ENCODE results near the gene SERPINE3.

Gene SERPINE3

DNA sequence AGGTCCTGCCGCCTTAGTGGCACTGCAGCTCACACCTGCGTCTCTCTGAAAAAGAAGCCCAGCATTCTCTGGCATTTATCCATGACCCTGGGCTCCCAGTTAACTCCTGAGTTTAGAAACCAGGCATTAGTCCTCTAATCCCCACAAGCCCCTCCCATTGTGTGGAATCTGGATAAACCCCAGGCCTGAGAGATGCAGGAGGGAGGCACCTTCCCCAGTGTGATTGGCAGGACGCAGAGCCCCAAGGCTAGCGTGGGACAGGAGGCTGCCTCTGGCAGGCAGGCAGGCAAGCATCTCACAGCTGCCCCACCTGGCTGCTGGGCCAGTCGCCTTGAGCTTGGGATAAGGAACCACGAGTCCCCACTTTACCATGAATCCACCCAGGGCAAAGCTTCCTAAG lies 11.0 kb upstream of the SERPINE3 start:
- DNase-seq (ENCODE audit: low read depth in 2 of 2), result no peak

DNA sequence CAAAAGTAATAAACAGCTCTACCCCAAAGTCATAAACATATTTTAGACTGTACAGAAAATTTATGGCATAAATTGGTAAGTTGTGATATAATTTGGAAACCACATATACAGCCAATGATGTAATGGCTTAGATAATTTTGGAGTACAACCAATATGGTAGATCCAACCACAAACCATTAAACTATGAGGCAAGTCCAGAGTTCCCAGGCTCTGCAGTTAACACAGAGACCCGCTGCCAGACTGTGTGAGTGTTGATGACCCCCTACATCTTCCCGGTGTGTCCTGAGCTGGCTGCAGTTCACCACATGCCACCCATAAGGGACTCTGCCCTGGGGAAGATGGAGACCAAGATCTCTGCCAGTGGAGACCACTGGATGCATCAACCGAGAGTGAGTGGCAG lies 9.9 kb upstream of the SERPINE3 start:
- DNase-seq (ENCODE audit: low read depth in 2 of 2), result no peak

DNA sequence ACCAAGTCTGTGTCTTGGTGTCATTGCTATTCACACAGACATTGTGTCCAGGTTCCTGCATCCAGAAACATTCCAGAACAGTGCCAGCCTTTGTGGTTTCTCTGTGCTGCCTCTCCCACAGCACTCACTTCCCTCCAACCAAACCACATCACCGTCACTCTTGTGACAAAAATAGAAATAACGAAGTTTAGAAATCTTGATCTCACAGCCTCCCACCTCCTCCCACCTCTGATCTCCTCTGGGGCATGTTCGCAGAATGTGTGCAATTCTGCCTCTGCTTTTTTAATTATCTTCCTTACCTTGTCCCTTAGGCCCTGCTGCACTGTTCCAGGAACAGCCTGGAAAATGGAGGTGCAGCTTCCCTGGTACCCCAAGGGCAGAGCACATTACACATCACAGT lies 8.7 kb upstream of the SERPINE3 start:
- DNase-seq (ENCODE audit: low read depth in 2 of 2), result no peak

DNA sequence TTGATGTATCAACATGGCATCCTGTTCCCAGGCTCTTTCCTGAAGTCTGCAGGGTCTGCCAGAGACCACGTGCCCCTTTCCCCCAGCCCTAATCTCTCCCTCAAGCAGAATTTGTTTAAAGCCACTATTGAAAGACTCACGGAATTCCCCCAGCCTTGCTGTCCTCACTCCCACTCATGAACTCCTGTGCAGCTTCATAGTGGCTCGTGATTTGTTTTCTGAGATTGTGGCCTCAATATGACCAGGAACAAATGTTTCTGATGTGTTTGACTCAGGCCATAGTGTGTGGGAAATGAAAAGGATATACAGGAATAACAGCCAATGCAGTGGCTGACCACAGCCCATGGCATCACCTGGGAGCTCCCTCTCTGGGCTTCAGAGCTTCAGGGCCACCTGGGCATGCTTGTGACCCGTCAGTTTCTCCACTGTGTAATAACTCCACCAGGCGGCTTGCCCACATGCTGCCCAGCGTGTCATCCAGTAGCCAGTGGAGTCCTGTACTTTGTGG lies 8.1 kb upstream of the SERPINE3 start:
- DNase-seq (ENCODE audit: low read depth in 2 of 2), result no peak

DNA sequence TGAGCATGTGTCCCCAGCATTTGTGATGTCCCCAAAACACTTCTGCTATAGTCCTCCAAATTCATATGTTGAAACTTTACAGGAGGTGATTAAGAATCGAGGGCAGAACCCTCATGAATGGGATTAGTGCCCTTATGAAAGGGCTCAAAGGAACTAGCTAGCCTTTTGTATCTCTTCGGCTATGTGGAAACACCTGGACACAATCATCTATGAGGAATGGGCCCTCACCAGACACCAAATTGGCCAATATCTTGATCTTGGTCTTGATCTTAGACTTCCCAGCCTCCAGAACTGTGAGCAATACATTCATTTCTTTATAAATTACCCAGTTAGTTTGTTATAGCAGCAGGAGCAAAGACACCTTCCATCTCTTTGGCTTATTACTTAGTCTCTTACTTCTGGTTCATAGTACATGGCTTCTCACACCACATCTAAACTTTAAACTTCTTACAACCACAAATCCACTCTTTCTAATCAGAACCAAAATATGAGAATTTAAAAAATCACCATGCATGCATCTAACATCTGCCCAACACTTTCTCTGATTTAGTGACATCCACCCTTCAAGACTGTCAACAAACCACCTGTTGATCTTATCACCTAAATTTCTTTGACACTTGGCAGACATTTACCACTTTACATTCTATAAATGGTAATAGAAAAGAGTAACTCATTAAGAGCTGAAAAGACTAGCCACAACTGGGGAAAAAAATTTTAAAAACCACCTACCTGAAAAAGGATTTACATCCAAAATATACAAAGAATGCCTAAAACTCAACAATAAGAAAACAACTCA lies 6.7 kb upstream of the SERPINE3 start:
- DNase-seq (ENCODE audit: low read depth in 2 of 2), result no peak

DNA sequence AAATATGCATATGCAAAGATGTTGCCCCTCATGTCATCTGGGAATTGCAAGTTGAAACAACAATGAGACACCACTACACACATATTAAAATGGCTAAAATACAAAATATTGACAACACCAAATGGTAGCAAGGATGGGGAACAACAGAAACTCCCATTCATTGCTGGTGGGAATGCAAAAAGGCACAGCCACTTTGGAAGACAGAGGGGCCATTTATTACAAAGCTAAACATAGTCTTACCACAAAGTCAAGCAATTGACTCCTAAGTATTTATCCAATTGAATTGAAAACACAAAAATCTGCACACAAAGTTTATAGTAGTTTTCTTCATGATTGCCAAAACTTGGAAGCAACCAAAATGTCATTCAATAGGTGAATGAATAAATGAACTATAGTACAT lies 6.1 kb upstream of the SERPINE3 start:
- no peak for DNase-seq (ENCODE audit: low read depth in 2 of 2)

DNA sequence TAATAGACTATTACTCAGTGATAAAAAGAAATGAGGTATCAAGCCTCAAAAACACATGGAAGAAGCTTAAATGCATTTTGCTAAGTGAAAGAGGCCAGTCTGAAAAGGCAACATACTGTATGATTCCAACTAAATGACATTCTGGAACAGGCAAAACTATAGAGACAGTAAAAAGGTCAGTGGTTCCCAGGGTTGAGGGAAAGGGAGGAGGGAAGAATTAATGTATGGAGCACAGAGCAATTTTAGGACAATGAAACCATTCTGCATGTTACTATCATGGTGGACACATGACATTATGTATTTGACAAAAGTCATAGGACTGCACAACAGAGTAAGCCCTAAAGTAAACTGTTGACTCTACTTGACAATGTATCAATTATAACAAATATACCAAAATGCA lies 5.7 kb upstream of the SERPINE3 start:
- no peak for DNase-seq (ENCODE audit: low read depth in 2 of 2)

DNA sequence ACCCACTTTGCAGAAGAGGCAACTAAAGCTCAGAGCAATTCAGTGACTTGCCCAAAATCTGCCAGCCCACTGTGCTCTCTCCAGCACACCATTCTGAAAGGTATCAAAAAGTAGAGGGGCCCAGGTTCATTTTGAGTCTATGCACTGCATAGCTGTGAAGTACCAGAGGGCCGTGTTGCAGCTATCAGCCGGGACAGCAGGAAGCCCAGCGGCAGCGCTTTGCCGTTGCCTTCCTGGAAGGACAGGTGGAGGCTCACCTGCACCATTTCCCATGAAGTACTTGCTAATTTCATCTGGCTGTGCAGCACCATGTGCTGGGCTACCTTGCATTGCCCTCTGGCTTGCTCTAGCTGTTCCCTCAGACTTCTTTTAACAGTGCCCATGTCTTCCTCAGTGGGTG lies 2.7 kb upstream of the SERPINE3 start:
- DNase-seq (ENCODE audit: low read depth in 2 of 2), result no peak

DNA sequence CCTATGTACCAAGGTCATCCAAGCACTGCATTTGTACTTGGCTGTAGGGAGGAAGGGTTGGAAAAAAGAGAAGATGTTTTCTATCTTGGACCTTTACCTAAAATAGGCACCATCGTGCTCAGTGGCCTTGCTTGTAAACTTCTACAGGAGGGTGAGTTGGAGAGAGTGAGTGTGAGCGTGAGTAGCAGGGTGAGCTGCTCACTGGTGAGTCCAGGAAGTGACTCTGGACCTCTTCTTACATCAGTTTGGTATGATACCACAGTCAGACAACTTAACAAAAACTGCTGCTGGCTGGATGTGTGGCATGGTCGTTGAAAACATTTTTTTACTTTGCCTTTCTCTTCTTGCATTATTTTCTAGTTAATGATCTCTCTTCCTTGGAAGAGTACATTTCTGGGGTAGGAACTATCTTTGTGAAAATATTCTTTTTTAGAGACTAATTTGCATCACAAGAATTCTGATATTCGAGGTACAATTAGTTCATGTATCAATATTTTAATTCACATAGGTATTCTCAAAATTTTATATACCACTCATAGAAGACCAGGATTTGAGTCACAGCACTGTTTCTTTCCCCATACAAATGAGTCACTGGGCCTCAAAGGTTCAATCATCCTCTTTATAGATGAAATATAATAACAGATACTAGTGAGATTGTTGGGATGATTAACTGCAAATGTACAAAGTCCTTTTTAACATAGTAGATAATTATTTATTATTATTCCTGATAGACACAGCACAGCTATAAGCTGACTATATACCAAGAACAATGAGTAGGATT lies 651 bp downstream of the SERPINE3 start:
- DNase-seq (ENCODE audit: low read depth in 2 of 2), result no peak

DNA sequence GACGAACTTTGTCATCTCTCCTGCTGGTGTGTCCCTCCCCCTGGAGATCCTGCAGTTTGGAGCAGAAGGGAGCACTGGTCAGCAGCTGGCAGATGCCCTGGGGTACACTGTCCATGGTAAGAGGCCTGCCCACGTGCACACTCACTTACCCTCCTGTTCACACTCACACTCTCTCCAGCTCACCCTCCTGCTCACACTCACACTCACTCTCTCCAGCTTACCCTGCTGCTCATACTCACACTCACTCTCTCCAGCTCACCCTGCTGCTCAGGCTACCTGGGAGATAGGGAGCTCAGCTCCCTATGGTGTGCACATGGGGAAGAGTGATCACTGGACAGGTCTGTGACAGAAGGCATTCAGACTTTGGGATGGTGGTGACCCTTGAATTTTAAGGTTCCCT lies 1.7 kb downstream of the SERPINE3 start:
- no peak for DNase-seq (ENCODE audit: low read depth in 2 of 2)

DNA sequence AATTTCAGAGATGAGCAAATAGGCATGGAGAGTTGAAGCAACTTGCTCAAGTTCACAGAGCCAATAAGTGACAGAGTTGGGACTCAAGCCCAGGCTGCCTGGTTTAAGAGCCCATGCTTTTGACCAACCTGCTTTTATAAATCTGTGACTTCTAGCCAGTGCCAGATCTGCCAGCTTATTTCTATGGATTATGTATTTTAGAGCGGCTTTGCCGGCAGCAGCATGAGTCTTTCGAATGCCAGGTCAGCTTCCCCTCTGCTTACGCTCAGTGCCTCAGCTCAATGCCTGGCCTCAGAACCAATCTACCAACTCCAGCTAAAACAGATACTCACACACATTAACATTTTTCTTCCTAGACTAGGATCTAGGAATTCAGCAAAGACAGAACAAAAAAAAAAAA lies 2.3 kb downstream of the SERPINE3 start:
- DNase-seq (ENCODE audit: low read depth in 2 of 2), result no peak

DNA sequence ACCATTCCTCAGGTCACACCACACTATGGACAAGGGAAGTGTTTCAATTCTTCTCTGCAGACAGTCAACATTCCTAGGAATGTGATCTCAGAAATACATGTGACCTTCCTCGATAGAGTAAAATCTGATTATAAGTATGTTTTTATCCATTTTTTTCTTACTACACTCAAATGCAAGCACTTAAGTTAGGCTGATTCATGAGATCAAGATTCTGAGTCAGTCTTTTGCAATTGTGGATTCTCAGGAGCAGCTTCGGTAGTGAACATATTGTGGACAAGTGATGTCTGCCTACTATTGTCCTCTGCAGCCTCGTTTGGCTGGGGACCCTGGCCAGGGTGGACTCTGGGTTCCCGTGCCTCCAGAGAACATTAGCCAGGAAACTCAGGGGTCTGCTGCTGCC lies 3.2 kb downstream of the SERPINE3 start:
- DNase-seq (ENCODE audit: low read depth in 2 of 2), result no peak

DNA sequence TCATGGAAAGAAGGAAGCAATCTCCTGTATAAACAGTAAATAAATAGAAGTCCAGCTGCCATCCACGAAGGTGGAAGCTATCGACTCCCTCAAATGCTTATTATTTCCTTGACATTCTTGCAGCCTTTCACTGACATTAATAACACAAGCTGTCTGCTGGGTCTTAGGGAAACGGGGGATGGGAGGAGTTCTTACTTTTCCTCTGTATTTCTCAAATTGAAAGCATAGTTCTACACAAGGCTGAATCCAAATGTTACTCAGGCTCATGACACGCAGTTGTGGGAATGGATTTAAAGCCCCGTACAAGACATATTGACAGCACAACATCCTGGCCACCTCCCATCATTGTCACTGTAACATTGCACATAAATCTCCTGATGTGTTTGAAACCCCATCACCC lies 4.0 kb downstream of the SERPINE3 start:
- DNase-seq (ENCODE audit: low read depth in 2 of 2), result no peak

DNA sequence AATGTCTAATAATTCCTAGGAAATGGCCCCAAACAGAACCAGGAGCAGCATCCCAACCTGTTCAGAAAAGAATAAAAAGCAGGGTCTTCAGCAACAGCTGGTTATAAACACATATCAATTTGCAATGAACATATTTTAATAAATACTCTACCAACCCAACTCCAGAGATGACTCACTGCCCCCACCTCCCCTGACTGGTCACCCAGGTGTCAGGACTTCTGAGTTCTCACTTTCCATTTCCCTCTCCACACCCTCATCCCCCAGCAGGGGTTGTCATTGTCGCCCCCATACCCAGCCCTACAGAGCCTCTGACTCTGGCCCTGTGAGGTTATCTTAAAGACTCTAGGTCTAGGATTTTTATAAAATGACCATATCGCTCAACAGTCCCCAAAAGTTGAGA lies 6.9 kb downstream of the SERPINE3 start:
- DNase-seq (ENCODE audit: low read depth in 2 of 2), result no peak

DNA sequence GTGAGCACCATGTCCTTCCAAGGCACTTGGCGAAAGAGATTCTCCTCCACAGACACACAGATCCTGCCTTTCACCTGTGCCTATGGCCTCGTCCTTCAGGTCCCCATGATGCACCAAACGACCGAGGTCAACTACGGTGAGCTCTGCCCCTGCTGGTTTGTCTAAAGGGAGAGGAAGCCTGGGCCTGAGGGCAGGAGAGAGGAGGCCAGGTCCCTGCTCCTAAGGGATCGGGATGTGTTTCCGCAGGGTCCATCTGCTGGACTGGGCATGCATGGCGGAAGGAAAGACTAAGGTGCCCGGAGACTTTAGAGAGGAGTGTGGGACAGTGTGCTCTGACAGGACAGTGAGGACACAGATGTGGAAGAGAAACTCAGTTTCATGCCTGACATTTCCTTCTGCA lies 7.6 kb downstream of the SERPINE3 start:
- DNase-seq (ENCODE audit: low read depth in 2 of 2), result no peak

DNA sequence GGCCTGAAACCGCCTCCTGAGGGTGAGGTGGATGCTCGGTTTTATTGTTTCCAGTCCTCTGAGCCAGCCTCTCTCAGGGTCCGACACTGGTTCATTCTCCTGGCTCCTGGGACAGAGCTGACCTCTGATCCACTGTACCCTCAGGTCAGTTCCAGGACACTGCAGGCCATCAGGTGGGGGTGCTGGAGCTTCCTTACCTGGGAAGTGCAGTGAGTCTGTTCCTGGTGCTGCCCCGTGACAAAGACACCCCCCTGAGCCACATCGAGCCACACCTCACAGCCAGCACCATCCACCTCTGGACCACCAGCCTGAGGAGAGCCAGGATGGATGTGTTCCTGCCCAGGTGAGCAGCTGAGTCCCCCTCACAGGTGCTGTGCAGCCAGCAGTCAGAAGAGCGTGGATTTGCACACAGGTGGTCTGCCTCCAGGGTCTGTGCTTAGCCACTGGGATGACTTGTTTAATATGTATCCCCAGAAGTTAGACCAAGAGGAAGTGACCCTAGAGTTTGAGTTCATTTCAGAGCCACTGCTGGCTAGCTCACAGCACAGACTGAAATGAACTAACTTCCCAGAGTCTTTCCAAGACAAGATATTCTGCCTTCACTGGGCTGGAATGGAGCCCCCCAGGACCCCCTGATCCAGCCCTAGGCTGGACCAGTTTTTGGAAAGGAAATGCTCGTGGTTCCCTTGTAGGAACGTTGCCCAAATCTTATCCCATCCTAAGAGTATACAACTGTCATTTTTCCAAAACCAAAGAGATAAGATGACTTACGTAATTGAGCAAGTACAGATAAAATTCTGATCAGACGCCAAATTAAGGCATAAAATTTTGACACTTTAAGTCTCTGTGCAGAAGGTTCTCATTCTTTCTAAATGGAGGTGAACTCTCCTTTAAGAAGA lies 8.8 kb downstream of the SERPINE3 start:
- DNase-seq (ENCODE audit: low read depth in 2 of 2), result no peak

DNA sequence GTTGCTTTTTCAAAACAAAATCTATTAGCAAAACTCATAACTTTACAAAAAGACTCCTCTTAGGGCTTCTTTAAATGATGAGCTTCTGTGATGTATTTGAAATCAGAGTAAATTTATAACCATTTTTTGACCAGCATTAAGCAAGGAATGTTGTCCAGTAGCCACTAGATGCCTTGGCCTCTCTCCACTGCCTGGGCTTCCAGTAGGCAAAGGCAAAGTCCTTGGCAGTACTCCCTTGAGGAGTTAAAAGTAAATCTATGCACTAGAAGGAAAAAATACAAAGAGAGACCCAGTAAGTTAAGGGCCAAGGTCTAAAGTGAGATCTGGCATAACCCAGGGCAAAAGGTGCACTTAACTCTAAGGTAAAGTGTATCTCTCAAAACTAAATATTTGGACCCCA lies 9.5 kb downstream of the SERPINE3 start:
- no peak for DNase-seq (ENCODE audit: low read depth in 2 of 2)

DNA sequence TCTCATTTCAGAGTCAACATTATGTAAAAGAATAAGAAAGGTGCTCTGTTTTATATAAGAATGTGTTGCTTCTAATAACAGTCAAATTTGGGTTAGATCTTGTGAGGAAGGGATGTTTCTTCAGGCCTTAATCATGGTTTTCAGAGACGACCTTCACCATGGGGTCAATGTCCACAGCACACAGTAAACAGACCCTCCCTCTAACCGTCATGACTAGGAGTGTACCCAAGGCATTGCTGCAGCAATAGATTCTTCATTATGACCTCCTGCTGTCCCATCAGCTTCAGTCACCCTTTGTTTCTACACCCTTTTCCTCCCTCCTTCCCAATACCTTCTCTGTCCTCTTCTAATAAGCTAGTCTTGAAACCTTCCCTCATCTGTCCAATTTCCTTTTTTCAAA lies 15.7 kb downstream of the SERPINE3 start:
- DNase-seq (ENCODE audit: low read depth in 2 of 2), result no peak

DNA sequence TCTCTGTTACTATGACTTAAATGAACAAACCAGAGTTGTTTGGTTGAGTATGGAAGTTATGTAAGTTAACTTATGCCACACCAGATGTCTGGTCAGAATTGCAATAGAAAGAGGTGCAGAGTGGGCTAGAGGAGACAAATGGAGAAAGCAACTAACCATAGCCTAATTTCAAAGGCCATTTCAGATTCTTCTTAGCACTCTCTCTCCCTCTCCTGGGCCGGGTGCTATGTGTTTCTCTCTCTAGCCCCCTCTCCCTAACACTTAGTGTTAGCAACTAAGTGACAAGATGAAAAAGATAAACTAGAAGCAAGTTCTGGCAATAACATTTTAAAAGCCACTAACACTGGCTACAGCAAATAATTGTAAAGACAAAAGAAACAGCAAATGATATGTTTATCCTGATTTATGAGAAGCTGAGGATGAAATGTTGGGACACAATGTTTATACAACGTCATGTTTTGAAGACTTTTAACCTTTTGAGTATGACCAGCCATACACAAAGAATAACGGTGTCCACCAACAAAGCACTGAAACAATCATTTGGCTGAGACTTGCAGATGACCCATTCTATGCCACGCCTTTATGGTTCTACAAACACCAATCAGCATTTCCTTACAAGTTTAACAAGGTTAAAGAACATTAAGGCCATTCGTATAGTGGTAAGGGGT lies 18.6 kb downstream of the SERPINE3 start:
- DNase-seq (ENCODE audit: low read depth in 2 of 2), result no peak

DNA sequence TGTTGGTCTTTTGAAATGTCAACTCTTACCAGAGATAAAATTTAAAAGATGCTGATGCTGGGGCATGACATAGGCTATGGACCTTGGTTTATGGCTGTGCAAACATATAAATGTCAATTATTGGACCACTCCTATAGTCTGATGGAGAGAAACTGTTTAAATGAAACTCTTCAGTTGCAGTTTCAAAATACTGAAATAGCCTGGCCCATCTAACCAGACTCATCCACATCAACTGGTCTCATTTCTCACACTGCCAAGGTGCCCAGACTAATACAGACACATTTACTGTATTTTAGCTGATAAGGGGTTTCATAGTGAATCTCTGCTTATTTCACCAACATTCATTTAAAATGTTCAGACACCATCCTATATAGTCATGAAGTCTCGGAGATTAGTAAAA lies 19.9 kb downstream of the SERPINE3 start:
- DNase-seq (ENCODE audit: low read depth in 2 of 2), result no peak

DNA sequence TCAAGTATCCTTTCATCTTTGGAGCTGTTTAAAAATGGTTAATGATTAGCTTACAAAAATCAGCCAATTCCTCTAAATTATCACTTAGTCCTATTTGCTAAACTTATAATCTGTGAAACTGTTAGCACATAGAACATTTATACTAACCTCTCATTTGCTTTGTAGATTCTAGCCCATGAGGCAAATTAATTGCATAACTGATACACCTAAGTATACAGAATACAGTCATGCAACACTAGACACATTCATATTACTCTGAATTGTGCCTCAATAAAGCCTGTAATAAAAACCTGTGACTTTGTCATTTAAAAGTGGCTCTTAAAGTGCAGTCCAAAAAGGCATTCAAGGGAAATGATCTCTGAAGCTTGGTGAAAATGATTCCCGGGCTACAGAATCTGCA lies 21.0 kb downstream of the SERPINE3 start:
- no peak for DNase-seq (ENCODE audit: low read depth in 2 of 2)

DNA sequence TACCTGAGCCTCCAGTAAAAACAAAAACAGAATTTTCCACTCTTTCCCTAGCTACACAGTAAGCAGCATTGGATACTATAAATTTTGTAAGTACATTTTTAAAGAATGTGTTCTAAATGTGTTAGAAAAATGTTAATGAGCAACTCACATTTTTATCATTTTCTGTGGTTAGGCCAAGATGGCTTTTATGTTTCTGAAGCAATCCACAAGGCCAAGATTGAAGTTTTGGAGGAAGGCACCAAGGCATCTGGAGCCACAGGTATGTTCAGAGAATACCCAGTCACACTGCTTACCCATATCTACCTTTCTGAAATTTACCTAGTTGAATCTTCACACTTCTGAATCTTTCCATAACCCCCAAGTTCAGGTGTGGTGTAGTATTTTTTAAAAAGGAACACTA lies 21.6 kb downstream of the SERPINE3 start:
- DNase-seq (ENCODE audit: low read depth in 2 of 2), result no peak

Measured in stimulated activated CD4-positive, alpha-beta T cell treated with anti-CD3 and anti-CD28 coated beads, Interleukin-12 subunit alpha, Interleukin-12 subunit beta, amount 100 ng/mL, for 24 hours (primary cell).